ENCODE data around the gene RGL2.

DNA sequence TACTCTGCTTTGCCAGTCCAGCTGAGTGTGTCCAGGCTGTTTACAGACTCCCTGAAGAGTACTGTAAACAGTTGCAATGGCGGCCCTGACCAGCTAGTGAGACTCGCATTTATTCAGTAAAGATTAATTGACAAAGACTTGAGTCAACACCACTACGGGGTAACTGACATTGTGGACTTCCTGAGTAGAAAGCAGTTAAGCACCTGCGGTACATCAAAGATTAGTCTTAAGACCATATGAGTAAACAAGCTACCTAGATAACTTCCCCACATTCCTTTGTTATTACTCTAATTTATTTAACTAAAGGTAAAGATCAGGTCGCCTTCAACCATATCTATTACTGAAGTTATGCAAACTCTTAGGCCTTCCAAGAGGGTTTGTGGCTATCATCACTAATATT lies 39.7 kb downstream of the RGL2 start:
- TF ChIP-seq, protein P1, sequence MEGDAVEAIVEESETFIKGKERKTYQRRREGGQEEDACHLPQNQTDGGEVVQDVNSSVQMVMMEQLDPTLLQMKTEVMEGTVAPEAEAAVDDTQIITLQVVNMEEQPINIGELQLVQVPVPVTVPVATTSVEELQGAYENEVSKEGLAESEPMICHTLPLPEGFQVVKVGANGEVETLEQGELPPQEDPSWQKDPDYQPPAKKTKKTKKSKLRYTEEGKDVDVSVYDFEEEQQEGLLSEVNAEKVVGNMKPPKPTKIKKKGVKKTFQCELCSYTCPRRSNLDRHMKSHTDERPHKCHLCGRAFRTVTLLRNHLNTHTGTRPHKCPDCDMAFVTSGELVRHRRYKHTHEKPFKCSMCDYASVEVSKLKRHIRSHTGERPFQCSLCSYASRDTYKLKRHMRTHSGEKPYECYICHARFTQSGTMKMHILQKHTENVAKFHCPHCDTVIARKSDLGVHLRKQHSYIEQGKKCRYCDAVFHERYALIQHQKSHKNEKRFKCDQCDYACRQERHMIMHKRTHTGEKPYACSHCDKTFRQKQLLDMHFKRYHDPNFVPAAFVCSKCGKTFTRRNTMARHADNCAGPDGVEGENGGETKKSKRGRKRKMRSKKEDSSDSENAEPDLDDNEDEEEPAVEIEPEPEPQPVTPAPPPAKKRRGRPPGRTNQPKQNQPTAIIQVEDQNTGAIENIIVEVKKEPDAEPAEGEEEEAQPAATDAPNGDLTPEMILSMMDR (IDR thresholded peaks at IDR 0.05; ENCODE audit: poor library complexity) = no peak
- TF ChIP-seq EZH2phosphoT487 (IDR thresholded peaks at IDR 0.05; ENCODE audit: low read depth, severe bottlenecking, unreplicated experiment) = no peak
